Omental fat pad (tissue), 4 donors: ENCODE measurements around the gene SHANK1. TPM values are rescaled to one million over a fixed set of nuclear protein-coding genes. Genes with fewer than 3 reads are reported as not detected.

ENCODE experiments used
- ATAC-seq: fragments of 150-250 bp; one replicate; pipeline ENCODE4 v1.9.1; 2016; ENCODE audit warnings: mild to moderate bottlenecking, moderate library complexity; ENCODE audit not compliant: low FRiP score
- DNase-seq: peaks from one replicate; pipeline ENCODE4 v3.0.0-alpha.2; 2019; ENCODE audit warnings: low spot score
- CTCF ChIP-seq, 3 donors: fragments of 450-650 bp; IDR thresholded peaks; one replicate each; pipeline ENCODE4 v1.5.1; 2016 to 2017; ENCODE audit warnings: antibody characterized with exemption in 3 of 3, mild to moderate bottlenecking in 3 of 3, moderate library complexity in 2 of 3
- total RNA-seq, 4 donors: library from RNA; depleted of rRNA; stranded (reverse); fragments of >200 nt; gene quantifications; one replicate each; pipeline ENCODE4 v1.1.0, GENCODE V29; 2016

The SHANK1 gene
- total RNA-seq, 4 donors from 2014 or later, result 0.37 to 2.2 TPM; not detected in 2

- no peak for TF ChIP-seq CTCF (IDR thresholded peaks at IDR 0.05)
- DNase-seq (no peak), ATAC-seq (no peak)
These were observed 1.3 kb upstream of the SHANK1 start for GRCh38 chr19:50720921-50721381.

GRCh38 chr19:50720181-50720920 lies 749 bp upstream of the SHANK1 start:
- ATAC-seq (no peak), DNase-seq (no peak)
- no peak for TF ChIP-seq CTCF (IDR thresholded peaks at IDR 0.05)

GRCh38 chr19:50719119-50719435 lies 525 bp downstream of the SHANK1 start:
- TF ChIP-seq CTCF (IDR thresholded peaks at IDR 0.05), result no peak
- ATAC-seq (no peak), DNase-seq (no peak)

GRCh38 chr19:50718255-50719118 lies 1.1 kb downstream of the SHANK1 start:
- no peak for TF ChIP-seq CTCF (IDR thresholded peaks at IDR 0.05)
- ATAC-seq, result no peak

GRCh38 chr19:50717891-50718254 lies 1.7 kb downstream of the SHANK1 start:
- TF ChIP-seq CTCF (IDR thresholded peaks at IDR 0.05), result no peak
- DNase-seq, result no peak
- no peak for ATAC-seq

More at GRCh38 chr19:50718255-50719118, 1.1 kb downstream of the SHANK1 start:
- no peak for DNase-seq

GRCh38 chr19:50717026-50717723 lies 2.4 kb downstream of the SHANK1 start:
- ATAC-seq, result no peak
- no peak for TF ChIP-seq CTCF (IDR thresholded peaks at IDR 0.05)
- DNase-seq, result no peak
